Measurements from ENCODE around the gene CTR9. TPM values are rescaled to one million over a fixed set of nuclear protein-coding genes. Genes with fewer than 3 reads are reported as not detected.
A peak's percentile ranks its signal among the peaks of the same experiment; 100 is the strongest.

The CTR9 gene
- total and polyA plus RNA-seq, 9 of the 15 experiments (the other 6 are each of a cell fraction or from before 2014, with no cell fraction given): 25.4 to 79.3 (median 47.3) TPM

- TF ChIP-seq POLR2AphosphoS2 (IDR thresholded peaks at IDR 0.05; ENCODE audit: low read length): peak; percentile 97
- no peak for TF ChIP-seq ZNF212 (CRISPR knock-in tag; IDR thresholded peaks at IDR 0.05)
- TF ChIP-seq HMG20B (CRISPR knock-in tag; IDR thresholded peaks at IDR 0.05): no peak
- no peak for TF ChIP-seq NCOA2 (IDR thresholded peaks at IDR 0.05; ENCODE audit: partially characterized antibody in 2 of 2)
- no peak for TF ChIP-seq SMAD4 (CRISPR knock-in tag; conservative IDR thresholded peaks at IDR 0.05)
- TF ChIP-seq PPARD (CRISPR knock-in tag; IDR thresholded peaks at IDR 0.05): no peak
- TF ChIP-seq POLR2A (conservative IDR thresholded peaks at IDR 0.05): peak; percentile 72
- peak; percentile 73; the same call in 1 of the 2 replicates for TF ChIP-seq MYNN (IDR thresholded peaks at IDR 0.05)
- no peak for TF ChIP-seq MYNN (CRISPR knock-in tag; IDR thresholded peaks at IDR 0.05)
- TF ChIP-seq EWSR1 (IDR thresholded peaks at IDR 0.05; ENCODE audit: borderline replicate concordance, low read depth, partially characterized antibody): peak; percentile 47
- TF ChIP-seq XRCC5 (IDR thresholded peaks at IDR 0.05; ENCODE audit: low read depth, low read length): no peak
- peak; percentile 27; the same call in 1 of the 2 replicates for TF ChIP-seq KHSRP (IDR thresholded peaks at IDR 0.05)
- no peak for TF ChIP-seq ZNF507 (tag; conservative IDR thresholded peaks at IDR 0.05)
- no peak for TF ChIP-seq GTF2F1 (IDR thresholded peaks at IDR 0.05; ENCODE audit: low read depth, low read length)
- TF ChIP-seq PML (IDR thresholded peaks at IDR 0.05; ENCODE audit: low read length): peak; percentile 56; the same call in 1 of the 2 replicates
- no peak for TF ChIP-seq POLR2B (IDR thresholded peaks at IDR 0.05; ENCODE audit: low read depth, partially characterized antibody)
- no peak for TF ChIP-seq SMARCB1 (IDR thresholded peaks at IDR 0.05; ENCODE audit: insufficient read length, low read depth)
Measured at GRCh38 chr11:10796191-10796590, 45.1 kb downstream of the CTR9 start (continued).
